SK-N-SH (cell line): ENCODE data around the gene MDM1. TPM values are rescaled to one million over a fixed set of nuclear protein-coding genes. Genes with fewer than 3 reads are reported as not detected.

Source experiments
- CTCF ChIA-PET: fragments of 300-600, 350-600 bp; formaldehyde crosslinking; extraction: SDS; loops from one replicate; lab custom pipeline; 2021; lab: Yijun Ruan, JAX
- POLR2A ChIA-PET: fragments of 350-600 bp; sonication (Branson Sonifier 250); formaldehyde crosslinking; extraction: SDS; loops from one replicate; lab custom pipeline; 2020; ENCODE audit warnings: antibody characterized with exemption, inconsistent platforms; lab: Yijun Ruan, JAX
- DNase-seq: peaks from one replicate; pipeline ENCODE4 v3.0.0; 2012
- H2AFZ ChIP-seq: fragments of 200-600 bp; sonication (generic); 2 replicates; pipeline ENCODE4 v1.8.1; 2016; ENCODE audit warnings: antibody characterized with exemption, mild to moderate bottlenecking, low read depth
- H3F3A ChIP-seq: fragments of 200-600 bp; sonication (generic); replicated peaks from 2 replicates; pipeline ENCODE3; 2016; ENCODE audit warnings: antibody characterized with exemption, mild to moderate bottlenecking; ENCODE audit not compliant: insufficient read depth
- H3K27ac ChIP-seq, 2 experiments: fragments of 200-500 bp in 1 of 2; fragments of 200-600 bp in 1 of 2; sonication (Bioruptor generic) in 1 of 2; sonication (generic), shearing (Covaris generic) in 1 of 2; 2 replicates each; pipeline versions ENCODE4 v1.5.1 to v1.6.1; 2014 to 2016; ENCODE audit warnings: low read depth in 2 of 2, inconsistent platforms in 1 of 2, low read length in 1 of 2, mild to moderate bottlenecking in 1 of 2, mixed read lengths in 1 of 2
- H3K27me3 ChIP-seq: fragments of 200-600 bp; sonication (generic), shearing (Covaris generic); 2 replicates; pipeline ENCODE4 v1.6.1; 2016; ENCODE audit warnings: mixed run types; ENCODE audit not compliant: insufficient read depth
- H3K36me3 ChIP-seq, 2 experiments: fragments of 200-500 bp in 1 of 2; fragments of 200-600 bp in 1 of 2; sonication (Bioruptor generic) in 1 of 2; sonication (generic) in 1 of 2; replicated peaks in 1 of 2; 2 replicates each; pipeline versions ENCODE3 to v1.5.1; 2014 to 2016; ENCODE audit warnings: low read length in 1 of 2, mild to moderate bottlenecking in 1 of 2; ENCODE audit not compliant: insufficient read depth in 2 of 2, control insufficient read depth in 1 of 2
- H3K4me1 ChIP-seq, 2 experiments: fragments of 200-500 bp in 1 of 2; fragments of 200-600 bp in 1 of 2; sonication (Bioruptor generic) in 1 of 2; sonication (generic), shearing (Covaris generic) in 1 of 2; 2 replicates each; pipeline versions ENCODE4 v1.5.1 to v1.6.1; 2014 to 2016; ENCODE audit warnings: low read depth in 1 of 2, low read length in 1 of 2, mixed run types in 1 of 2; ENCODE audit not compliant: insufficient read depth in 2 of 2, control insufficient read depth in 1 of 2
- H3K4me2 ChIP-seq: fragments of 200-600 bp; sonication (generic), shearing (Covaris generic); 2 replicates; pipeline ENCODE4 v1.6.1; 2017; ENCODE audit warnings: mixed run types
- H3K4me3 ChIP-seq, 2 experiments: fragments of 200-500 bp in 1 of 2; fragments of 200-600 bp in 1 of 2; sonication (Bioruptor generic) in 1 of 2; sonication (generic), shearing (Covaris generic) in 1 of 2; 2 replicates each; pipeline versions ENCODE4 v1.5.1 to v1.8.1; 2014 to 2016; ENCODE audit warnings: low read depth in 2 of 2, inconsistent platforms in 1 of 2, low read length in 1 of 2, mild to moderate bottlenecking in 1 of 2, mixed read lengths in 1 of 2, moderate library complexity in 1 of 2
- H3K79me2 ChIP-seq: fragments of 200-600 bp; sonication (generic); 2 replicates; pipeline ENCODE4 v1.8.1; 2017; ENCODE audit warnings: mild to moderate bottlenecking; ENCODE audit not compliant: insufficient read depth
- H3K9ac ChIP-seq: fragments of 200-600 bp; sonication (generic); 2 replicates; pipeline ENCODE4 v1.6.1; 2017; ENCODE audit warnings: mixed run types
- H3K9me2 ChIP-seq: fragments of 200-600 bp; sonication (generic); 2 replicates; pipeline ENCODE4 v1.6.1; 2017; ENCODE audit warnings: mixed run types
- H3K9me3 ChIP-seq: fragments of 200-600 bp; sonication (generic); 2 replicates; pipeline ENCODE4 v1.6.1; 2017; ENCODE audit warnings: mixed run types, mild to moderate bottlenecking, moderate library complexity
- H4K20me1 ChIP-seq: fragments of 200-600 bp; sonication (generic); 2 replicates; pipeline ENCODE4 v1.6.1; 2017; ENCODE audit warnings: mild to moderate bottlenecking, mixed run types; ENCODE audit not compliant: insufficient read depth
- CHD2 ChIP-seq: fragments of 150-350 bp; IDR thresholded peaks from 2 replicates; pipeline ENCODE4 v1.6.1; 2018; ENCODE audit warnings: low read length; ENCODE audit not compliant: partially characterized antibody
- CTCF ChIP-seq: fragments of 200-600 bp; sonication (generic); IDR thresholded peaks from 2 replicates; pipeline ENCODE4 v1.6.1; 2017; ENCODE audit warnings: antibody characterized with exemption, mild to moderate bottlenecking, moderate library complexity
- ELF1 ChIP-seq: IDR thresholded peaks from 2 replicates; pipeline ENCODE4 v1.4.0; 2012
- FOSL2 ChIP-seq: IDR thresholded peaks from 2 replicates; pipeline ENCODE4 v1.4.0; 2012; ENCODE audit warnings: low read depth, mild to moderate bottlenecking, moderate library complexity, borderline replicate concordance
- FOXM1 ChIP-seq: IDR thresholded peaks from 2 replicates; pipeline ENCODE4 v1.4.0; 2012; ENCODE audit warnings: low read depth, mild to moderate bottlenecking
- GATA2 ChIP-seq: sonication (generic); formaldehyde crosslinking; IDR thresholded peaks from 2 replicates; pipeline ENCODE4 v1.5.0; 2020; ENCODE audit warnings: mild to moderate bottlenecking, missing genetic modification reagents
- IRF3 ChIP-seq: fragments of 150-350 bp; IDR thresholded peaks from 2 replicates; pipeline ENCODE4 v1.6.1; 2016; ENCODE audit warnings: mild to moderate bottlenecking, low read depth, low read length
- MAX ChIP-seq: IDR thresholded peaks from 2 replicates; pipeline ENCODE4 v1.4.0; 2012; ENCODE audit warnings: low read depth
- MEF2A ChIP-seq: IDR thresholded peaks from 2 replicates; pipeline ENCODE4 v1.4.0; 2012; ENCODE audit warnings: low read depth, borderline replicate concordance
- MXI1 ChIP-seq: IDR thresholded peaks from 2 replicates; pipeline ENCODE4 v1.6.1; 2012; ENCODE audit warnings: mild to moderate bottlenecking, low read depth, low read length, improper control_type of control experiment
- NRF1 ChIP-seq: IDR thresholded peaks from 2 replicates; pipeline ENCODE4 v1.6.1; 2012; ENCODE audit warnings: low read depth, mild to moderate bottlenecking, low read length
- PBX3 ChIP-seq: IDR thresholded peaks from 2 replicates; pipeline ENCODE4; 2012
- POLR2AphosphoS5 ChIP-seq: IDR thresholded peaks from 2 replicates; pipeline ENCODE4 v1.6.1; 2012; ENCODE audit warnings: low read depth, low read length
- REST ChIP-seq: IDR thresholded peaks from 2 replicates; pipeline ENCODE4 v1.6.1; 2012; ENCODE audit warnings: mild to moderate bottlenecking, low read depth, low read length, moderate library complexity
- RFX5 ChIP-seq: IDR thresholded peaks from 2 replicates; pipeline ENCODE4 v1.6.1; 2012; ENCODE audit warnings: mild to moderate bottlenecking, improper control_type of control experiment, low read length
- SIN3A ChIP-seq: IDR thresholded peaks from 2 replicates; pipeline ENCODE4 v1.6.1; 2012; ENCODE audit warnings: low read depth, mild to moderate bottlenecking, low read length, moderate library complexity, borderline replicate concordance
- TAF1 ChIP-seq: IDR thresholded peaks from 2 replicates; pipeline ENCODE4 v1.6.1; 2012; ENCODE audit warnings: low read depth, mild to moderate bottlenecking, low read length, moderate library complexity, borderline replicate concordance
- TEAD4 ChIP-seq: IDR thresholded peaks from 2 replicates; pipeline ENCODE4 v1.4.0; 2012; ENCODE audit warnings: mild to moderate bottlenecking, borderline replicate concordance; ENCODE audit not compliant: insufficient read depth
- USF2 ChIP-seq: fragments of 150-350 bp; IDR thresholded peaks from 2 replicates; pipeline ENCODE4 v1.6.1; 2017; ENCODE audit warnings: antibody characterized with exemption, low read length, low read depth, borderline replicate concordance
- YY1 ChIP-seq: IDR thresholded peaks from 2 replicates; pipeline ENCODE4 v1.4.0; 2012; ENCODE audit warnings: low read depth, mild to moderate bottlenecking
- WGBS: methylation state at CpG from one replicate; pipeline ENCODE4 v1.1.6; 2017; ENCODE audit warnings: low lambda C conversion rate; 5-methylcytosine and 5-hydroxymethylcytosine counted together
- polyA plus RNA-seq, 3 experiments: library from polyadenylated mRNA; depleted of rRNA; stranded (reverse); fragments of >200 nt; gene quantifications; 2 replicates each; pipeline ENCODE4 v1.2.3, GENCODE V29; 2012

The MDM1 gene
- polyA plus RNA-seq, 1 of the 3 experiments (the other 2 are of a cell fraction), result 7.4 TPM

GRCh38 chr12:68340404-68341270 is 8.5 kb upstream of the MDM1 start:
- Histone ChIP-seq H3K9me3 (no peaks in the 10 kb centered on the region), H3K36me3 (no peaks in the 10 kb centered on the region), H3K4me3 (no peak overlapping the region), H3K9ac (no peak overlapping the region), H3K4me1 (peaks cover 0 to 7% of the 10 kb centered on the region in 2 experiments; a peak in 2 of 4 replicates), H3K4me2 (no peak overlapping the region), H3K9me2 (no peaks in the 10 kb centered on the region), H4K20me1 (no peaks in the 10 kb centered on the region), H3K27ac (no peak overlapping the region), H2AFZ (no peak overlapping the region), H3K79me2 (no peaks in the 10 kb centered on the region), H3F3A (no peaks in the 10 kb centered on the region), H3K27me3 (no peaks in the 10 kb centered on the region)
- TF ChIP-seq GATA2 (CRISPR knock-in tag) (no peak), TAF1 (no peak), NRF1 (no peak), IRF3 (no peak), RFX5 (no peak), REST (no peak), MXI1 (no peak), MAX (no peak), SIN3A (no peak), CTCF (no peak), PBX3 (no peak), TEAD4 (no peak), FOSL2 (no peak), POLR2AphosphoS5 (no peak), ELF1 (no peak), MEF2A (no peak), USF2 (no peak), FOXM1 (no peak), YY1 (no peak), CHD2 (no peak)
- WGBS, result 54% methylated on average over 7 of the region's 8 CpGs
- CTCF ChIA-PET, result interaction anchor here (1.1 kb wide), 1 partner anchor 118 kb away, joined by 3 read pairs; no protein-coding TSS in a partner anchor
- POLR2A ChIA-PET, result no interaction called here
- no peak for DNase-seq
